ENCODE data around the gene PHAF1.
A peak's percentile ranks its signal among the peaks of the same experiment; 100 is the strongest.

PHAF1 gene

GRCh38 chr16:67166598-67167168 is 56.9 kb downstream of the PHAF1 start:
- no peaks in the 10 kb centered on the region for H3K36me3 ChIP-seq
- H3K27ac ChIP-seq = no peak overlapping the region
- H3K4me3 ChIP-seq (ENCODE audit: low read depth, low read length) = no peak overlapping the region
- no peak for DNase-seq
- H3K9me3 ChIP-seq (ENCODE audit: severe bottlenecking) = no peaks in the 10 kb centered on the region
- TF ChIP-seq CTCF (IDR thresholded peaks at IDR 0.05; ENCODE audit: low read depth, low read length) = no peak
- H3K27me3 ChIP-seq (ENCODE audit: insufficient read depth, low read depth, severe bottlenecking) = no peaks in the 10 kb centered on the region

GRCh38 chr16:67167588-67167987 is 57.8 kb downstream of the PHAF1 start:
- no peak overlapping the region for H3K4me3 ChIP-seq (ENCODE audit: low read depth, low read length)
- no peaks in the 10 kb centered on the region for H3K9me3 ChIP-seq (ENCODE audit: severe bottlenecking)
- H3K27me3 ChIP-seq (ENCODE audit: insufficient read depth, low read depth, severe bottlenecking) = no peaks in the 10 kb centered on the region
- peak overlapping the region; percentile 43 for H3K27ac ChIP-seq
- H3K36me3 ChIP-seq = no peaks in the 10 kb centered on the region
- no peak for DNase-seq
- no peak for TF ChIP-seq CTCF (IDR thresholded peaks at IDR 0.05; ENCODE audit: low read depth, low read length)

GRCh38 chr16:67169011-67169451 is 59.3 kb downstream of the PHAF1 start:
- Histone ChIP-seq H3K4me3 (ENCODE audit: low read depth, low read length) (peak overlapping the region; percentile 62), H3K27me3 (ENCODE audit: insufficient read depth, low read depth, severe bottlenecking) (no peaks in the 10 kb centered on the region)

GRCh38 chr16:67169642-67170167 is 60.0 kb downstream of the PHAF1 start:
- Histone ChIP-seq H3K27me3 (ENCODE audit: insufficient read depth, low read depth, severe bottlenecking) (no peaks in the 10 kb centered on the region), H3K36me3 (peaks cover 1% of the 10 kb centered on the region), H3K27ac (peak overlapping the region; percentile 94), H3K4me3 (ENCODE audit: low read depth, low read length) (peak overlapping the region; percentile 62), H3K9me3 (ENCODE audit: severe bottlenecking) (no peaks in the 10 kb centered on the region)
- peak; percentile 79 for TF ChIP-seq CTCF (IDR thresholded peaks at IDR 0.05; ENCODE audit: low read depth, low read length)
- DNase-seq = peak; percentile 87

More at GRCh38 chr16:67169011-67169451, 59.3 kb downstream of the PHAF1 start:
- no peak for TF ChIP-seq CTCF (IDR thresholded peaks at IDR 0.05; ENCODE audit: low read depth, low read length)
- Histone ChIP-seq H3K9me3 (ENCODE audit: severe bottlenecking) (no peaks in the 10 kb centered on the region), H3K27ac (peak overlapping the region; percentile 94), H3K36me3 (no peaks in the 10 kb centered on the region)
- no peak for DNase-seq

- DNase-seq = peak; percentile 94
- peak within 1 kb of the TSS; percentile 94 for H3K27ac ChIP-seq
- TF ChIP-seq CTCF (IDR thresholded peaks at IDR 0.05; ENCODE audit: low read depth, low read length) = 0 out of 2 replicates have a peak, but pooled peaks have one; percentile 20
Measured at GRCh38 chr16:67170168-67170948, 60.6 kb downstream of the PHAF1 start, which contains the start of gene NOL3. Gene NOL3 (plus strand): TSS chr16:67170538.

More at GRCh38 chr16:67170168-67170948, 60.6 kb downstream of the PHAF1 start, which contains the start of gene NOL3:
- Histone ChIP-seq H3K36me3 (peaks cover 8% of the 10 kb centered on the region), H3K27me3 (ENCODE audit: insufficient read depth, low read depth, severe bottlenecking) (no peaks in the 10 kb centered on the region), H3K4me3 (ENCODE audit: low read depth, low read length) (peak within 1 kb of the TSS; percentile 62), H3K9me3 (ENCODE audit: severe bottlenecking) (no peaks in the 10 kb centered on the region)

Data from WERI-Rb-1 (cell line).